K562 (cell line): ENCODE data around the gene SHISA9. TPM values are rescaled to one million over a fixed set of nuclear protein-coding genes. Genes with fewer than 3 reads are reported as not detected.

Experiments used
- ATAC-seq: fragments of 200-7000 bp; cut with Tn5 transposase; 3 replicates; pipeline ENCODE4 v1.9.1; 2020; ENCODE audit warnings: moderate library complexity
- BruUV-seq: library from RNA; stranded (reverse); fragments of 400-500 nt; replicated peaks from 2 replicates; lab custom pipeline; 2021; lab: Mats Ljungman, UMichigan
- CTCF ChIA-PET: fragments of 300-600 bp; formaldehyde crosslinking; extraction: SDS; loops from one replicate; lab custom pipeline; 2021; ENCODE audit warnings: low intra/inter-chr PET ratio; lab: Yijun Ruan, JAX
- POLR2A ChIA-PET: fragments of 300-600, 350-650 bp; sonication (Branson Sonifier 250); formaldehyde crosslinking; extraction: SDS; loops from one replicate; lab custom pipeline; 2021; ENCODE audit warnings: antibody characterized with exemption, inconsistent platforms; lab: Yijun Ruan, JAX
- DNase-seq, 4 experiments: peaks; one replicate each; pipeline versions ENCODE4 v3.0.0 to v3.0.0-alpha.2; 2011 to 2018; ENCODE audit warnings: low spot score in 3 of 4, mixed read lengths in 3 of 4; ENCODE audit errors: extremely low read depth in 1 of 4
- FAIRE-seq: peaks from 2 replicates; lab custom pipeline; 2011; peaks lifted over from hg19 to GRCh38; lab: Jason Lieb, UNC
- H2AFZ ChIP-seq: 2 replicates; pipeline ENCODE4 v1.6.0; 2011; ENCODE audit warnings: low read depth, low read length, control low read depth, inconsistent platforms
- H3K27ac ChIP-seq: fragments of 200-600 bp; 3 replicates; pipeline ENCODE4 v1.8.0; 2011; ENCODE audit warnings: low read depth, mild to moderate bottlenecking, control low read depth, inconsistent platforms, low read length, moderate library complexity, mixed read lengths; ENCODE audit errors: extremely low read depth
- H3K27me3 ChIP-seq, 2 experiments: fragments of 300-600 bp in 1 of 2; 2 replicates in 1 of 2; 3 replicates in 1 of 2; pipeline versions ENCODE4 v1.6.0 to v1.8.0; 2011; ENCODE audit warnings: inconsistent platforms in 2 of 2, low read length in 2 of 2, mild to moderate bottlenecking in 1 of 2, mixed read lengths in 1 of 2, moderate library complexity in 1 of 2; ENCODE audit not compliant: control insufficient read depth in 2 of 2, insufficient read depth in 2 of 2
- H3K36me3 ChIP-seq: fragments of 300-600 bp; 3 replicates; pipeline ENCODE4 v1.8.0; 2011; ENCODE audit warnings: mild to moderate bottlenecking, low read length, inconsistent platforms; ENCODE audit not compliant: control insufficient read depth, insufficient read depth
- H3K4me1 ChIP-seq, 2 experiments: fragments of 200-600 bp in 1 of 2; replicated peaks in 1 of 2; 2 replicates in 1 of 2; 3 replicates in 1 of 2; pipeline versions ENCODE4 v1.5.1 to v1.8.0; 2011; ENCODE audit warnings: inconsistent platforms in 2 of 2, low read length in 2 of 2, mild to moderate bottlenecking in 1 of 2, mixed read lengths in 1 of 2, moderate library complexity in 1 of 2; ENCODE audit not compliant: control insufficient read depth in 2 of 2, insufficient read depth in 2 of 2
- H3K4me2 ChIP-seq: 2 replicates; pipeline ENCODE4 v1.6.1; 2011; ENCODE audit warnings: low read length, control low read depth, inconsistent platforms, mixed read lengths; ENCODE audit not compliant: insufficient read depth
- H3K4me3 ChIP-seq: fragments of 200-600 bp; sonication (generic), shearing (Covaris generic); 2 replicates; pipeline ENCODE4 v1.5.1; 2016; ENCODE audit warnings: control low read depth, inconsistent platforms
- H3K79me2 ChIP-seq: fragments of 200-600 bp; 3 replicates; pipeline ENCODE4 v1.8.0; 2011; ENCODE audit warnings: low read length, inconsistent platforms; ENCODE audit not compliant: control insufficient read depth, insufficient read depth
- H3K9ac ChIP-seq, 2 experiments: 2 replicates each; pipeline versions ENCODE4 v1.6.0 to v1.6.1; 2011; ENCODE audit warnings: low read depth in 2 of 2, low read length in 2 of 2, control low read depth in 1 of 2, inconsistent platforms in 1 of 2, mild to moderate bottlenecking in 1 of 2, mixed read lengths in 1 of 2; ENCODE audit not compliant: insufficient read depth in 1 of 2
- H3K9me1 ChIP-seq: one replicate; pipeline ENCODE4 v1.6.0; 2011; ENCODE audit warnings: inconsistent platforms, mild to moderate bottlenecking, low read length, moderate library complexity; ENCODE audit not compliant: control insufficient read depth, insufficient read depth
- H3K9me3 ChIP-seq: replicated peaks from 2 replicates; pipeline ENCODE4 v1.5.1; 2011; ENCODE audit warnings: low read depth, low read length, inconsistent platforms; ENCODE audit not compliant: control insufficient read depth, insufficient read depth
- H4K20me1 ChIP-seq: replicated peaks from 2 replicates; pipeline ENCODE4 v1.6.1; 2011; ENCODE audit warnings: low read length, inconsistent platforms, mixed read lengths; ENCODE audit not compliant: control insufficient read depth, insufficient read depth
- BCOR ChIP-seq: fragments of 450-650 bp; IDR thresholded peaks from 2 replicates; pipeline ENCODE4 v1.6.1; 2016
- ELF1 ChIP-seq: fragments of 200-800 bp; sonication (Bioruptor generic); IDR thresholded peaks from 2 replicates; pipeline ENCODE4 v1.6.1; 2016; ENCODE audit warnings: missing genetic modification characterization, missing compliant biosample characterization
- ILK ChIP-seq: fragments of 450-650 bp; IDR thresholded peaks from 2 replicates; pipeline ENCODE4 v1.6.1; 2016; ENCODE audit warnings: missing genetic modification characterization, low read depth, mild to moderate bottlenecking, missing compliant biosample characterization, moderate library complexity, borderline replicate concordance
- NFATC3 ChIP-seq: fragments of 450-650 bp; IDR thresholded peaks from 2 replicates; pipeline ENCODE4 v1.6.1; 2017; ENCODE audit warnings: mild to moderate bottlenecking
- NFIX ChIP-seq: fragments of 250-450 bp; sonication (Bioruptor Pico); IDR thresholded peaks from 2 replicates; pipeline ENCODE4 v1.4.0; 2020; ENCODE audit warnings: low read depth, mild to moderate bottlenecking, moderate library complexity
- RAD21 ChIP-seq, 2 experiments: fragments of 250-450 bp in 1 of 2; fragments of 450-650 bp in 1 of 2; sonication (Bioruptor Pico) in 1 of 2; formaldehyde crosslinking in 1 of 2; IDR thresholded peaks in 1 of 2; conservative IDR thresholded peaks in 1 of 2; 2 replicates each; pipeline versions ENCODE4 v1.4.0 to v1.8.0; 2020 to 2022; ENCODE audit warnings: mild to moderate bottlenecking in 2 of 2, moderate library complexity in 1 of 2
- SMARCA4 ChIP-seq: fragments of 450-650 bp; IDR thresholded peaks from 2 replicates; pipeline ENCODE4 v1.6.1; 2016
- TRIM24 ChIP-seq, 2 experiments: fragments of 450-650 bp; IDR thresholded peaks; 2 replicates each; pipeline ENCODE4 v1.6.1; 2016
- ZNF324 ChIP-seq: fragments of 250-450 bp; sonication (Bioruptor Pico); IDR thresholded peaks from 2 replicates; pipeline ENCODE4 v1.4.0; 2020; ENCODE audit warnings: mild to moderate bottlenecking
- ZNF717 ChIP-seq: fragments of 250-450 bp; sonication (Bioruptor Pico); IDR thresholded peaks from 2 replicates; pipeline ENCODE4 v1.5.0; 2021
- WGBS: fragments of 100-300 bp; shearing (Covaris generic); methylation state at CpG from one replicate; pipeline ENCODE4 v1.1.6; 2016; ENCODE audit warnings: low coverage, mixed read lengths; ENCODE audit not compliant: insufficient coverage; ENCODE audit errors: missing lambda C conversion rate; 5-methylcytosine and 5-hydroxymethylcytosine counted together
- in situ Hi-C: fragments of 300-500 bp; cut with MboI; formaldehyde crosslinking; loops from 4 replicates; pipeline ENCODE4 v1.15.0; 2018; ENCODE audit warnings: inconsistent platforms, mixed read lengths
- intact Hi-C: fragments of 100-400 bp; cut with micrococcal nuclease; formaldehyde crosslinking; loops from 2 replicates; pipeline ENCODE4 v1.14.2; 2022
- polyA plus RNA-seq, 8 experiments: library from polyadenylated mRNA; depleted of rRNA in 4 of 8; stranded (reverse) in 5 of 8; unstranded in 3 of 8; fragments of >200 nt; fragmentation: Nextera tagmentation in 2 of 8; fragmentation: Illumina TruSeq in 1 of 8; extraction: Ambion mirVana in 2 of 8; extraction: Trizol in 1 of 8; gene quantifications; 2 replicates each; pipeline versions ENCODE4 v1.2.1 to v1.2.3, GENCODE V29; 2011 to 2014; ENCODE audit warnings: inconsistent platforms in 1 of 8, missing spikeins in 1 of 8
- total RNA-seq, 7 experiments: library from RNA; depleted of rRNA in 6 of 7; stranded (reverse); fragments of >200 nt in 6 of 7; fragmentation: Illumina TruSeq in 2 of 7; extraction: Trizol in 2 of 7; gene quantifications; 2 replicates each; pipeline versions ENCODE4 v1.2.1 to v1.2.3, GENCODE V29; 2011 to 2021; ENCODE audit warnings: low replicate concordance in 1 of 7

SHISA9 gene
- total and polyA plus RNA-seq, 9 of the 15 experiments (the other 6 are each of a cell fraction or from before 2014, with no cell fraction given) = under 0.01 to 0.16 (median 0.01) TPM; not detected in 6

GRCh38 chr16:13113741-13114140, 212.3 kb downstream of the SHISA9 start:
- WGBS = 6% methylated on average over 3 of the region's 3 CpGs
- no peaks in the 10 kb centered on the region for H3K79me2 ChIP-seq

GRCh38 chr16:13118091-13118490, 216.7 kb downstream of the SHISA9 start:
- intact Hi-C loops (no loop called here), in situ Hi-C loops (no loop called here)
- Histone ChIP-seq H4K20me1 (no peaks in the 10 kb centered on the region), H3K36me3 (no peaks in the 10 kb centered on the region), H3K9ac (no peak overlapping the region), H3K79me2 (no peaks in the 10 kb centered on the region), H3K27ac (no peak overlapping the region), H3K4me2 (no peak overlapping the region), H3K9me1 (no peaks in the 10 kb centered on the region), H3K4me1 (no peaks in the 10 kb centered on the region), H3K4me3 (no peak overlapping the region), H3K27me3 (no peaks in the 10 kb centered on the region), H3K9me3 (no peaks in the 10 kb centered on the region), H2AFZ (no peak overlapping the region)
- DNase-seq (no peak), ATAC-seq (no peak), FAIRE-seq (no peak)
- CTCF ChIA-PET = no interaction called here
- no TSS peak for BruUV-seq
- TF ChIP-seq NFIX (no peak), BCOR (no peak), ILK (tag) (no peak), TRIM24 (IDR thresholded peaks at IDR 0.05) (no peak), NFATC3 (no peak), ZNF717 (CRISPR knock-in tag) (no peak), SMARCA4 (no peak), RAD21 (CRISPR knock-in tag; conservative IDR thresholded peaks at IDR 0.05 in 1 of 2, IDR thresholded peaks at IDR 0.05 in 1 of 2) (no peak), ELF1 (tag) (no peak)
- 0% methylated on average over 2 of the region's 5 CpGs for WGBS
- POLR2A ChIA-PET = no interaction called here

More at GRCh38 chr16:13113741-13114140, 212.3 kb downstream of the SHISA9 start:
- Histone ChIP-seq H2AFZ (no peak overlapping the region), H3K9me1 (no peaks in the 10 kb centered on the region), H3K27ac (no peak overlapping the region), H3K4me1 (no peaks in the 10 kb centered on the region), H3K27me3 (no peaks in the 10 kb centered on the region), H4K20me1 (no peaks in the 10 kb centered on the region), H3K9ac (no peak overlapping the region), H3K4me3 (no peak overlapping the region), H3K4me2 (no peak overlapping the region), H3K36me3 (no peaks in the 10 kb centered on the region), H3K9me3 (no peaks in the 10 kb centered on the region)
- no peak for TF ChIP-seq ZNF324 (CRISPR knock-in tag)
- POLR2A ChIA-PET = no interaction called here
- CTCF ChIA-PET = no interaction called here
- DNase-seq = no peak
- intact Hi-C loops = no loop called here
- no peak for FAIRE-seq
- no TSS peak for BruUV-seq
- in situ Hi-C loops = no loop called here
- no peak for ATAC-seq
